B cell (primary cell): ENCODE data around the gene FAXDC2. TPM values are rescaled to one million over a fixed set of nuclear protein-coding genes. Genes with fewer than 3 reads are reported as not detected.
"Not testable (repeated sequence)": the region's sequence is repeated elsewhere in the genome, so short reads cannot be mapped to it uniquely, and the experiment has no call there.

Source experiments
- ATAC-seq: fragments of 200-7000 bp; cut with Tn5 transposase; one replicate; pipeline ENCODE4 v1.10.0; 2021; ENCODE audit warnings: low read depth, mild to moderate bottlenecking, moderate number of reproducible peaks, moderate library complexity
- CTCF ChIA-PET: fragments of 350-600 bp; sonication (Branson Sonifier 250); formaldehyde crosslinking; loops from one replicate; lab custom pipeline; 2021; ENCODE audit warnings: antibody characterized with exemption, inconsistent platforms; lab: Charles Lee
- POLR2A ChIA-PET: fragments of 350-600 bp; sonication (Branson Sonifier 250); formaldehyde crosslinking; loops from one replicate; lab custom pipeline; 2021; ENCODE audit warnings: antibody characterized with exemption; lab: Charles Lee
- DNase-seq: peaks from one replicate; pipeline ENCODE4 v3.0.0; 2013
- H2AFZ ChIP-seq: 2 replicates; pipeline ENCODE4 v1.6.1; 2012; ENCODE audit warnings: mild to moderate bottlenecking, low read depth, low read length; ENCODE audit not compliant: insufficient read depth, poor library complexity, severe bottlenecking
- H3K27ac ChIP-seq, 2 donors: 1 replicate in 1 of 2; 2 replicates in 1 of 2; pipeline ENCODE4 v1.5.1; 2012 to 2013; ENCODE audit warnings: low read length in 2 of 2, mild to moderate bottlenecking in 2 of 2, moderate library complexity in 1 of 2
- H3K27me3 ChIP-seq, 4 experiments: fragments of 200-600 bp in 1 of 4; sonication (generic) in 1 of 4; replicated peaks in 1 of 4; 1 replicate in 2 of 4; 2 replicates in 2 of 4; pipeline versions ENCODE4 v1.6.1 to v1.7.0; 2013 to 2016; ENCODE audit warnings: low read length in 3 of 4, mild to moderate bottlenecking in 2 of 4, mixed read lengths in 1 of 4, moderate library complexity in 1 of 4; ENCODE audit not compliant: insufficient read depth in 4 of 4, control insufficient read depth in 3 of 4; ENCODE audit errors: control extremely low read depth in 1 of 4
- H3K36me3 ChIP-seq, 2 experiments: replicated peaks in 1 of 2; 1 replicate in 1 of 2; 2 replicates in 1 of 2; pipeline versions ENCODE4 v1.6.1 to v1.7.1; 2013; ENCODE audit warnings: low read length in 1 of 2; ENCODE audit not compliant: insufficient read depth in 2 of 2, control insufficient read depth in 1 of 2; ENCODE audit errors: control extremely low read depth in 1 of 2, extremely low read depth in 1 of 2
- H3K4me1 ChIP-seq, 2 donors: fragments of 200-600 bp in 1 of 2; sonication (generic) in 1 of 2; 1 replicate in 1 of 2; 2 replicates in 1 of 2; pipeline versions ENCODE4 v1.5.1 to v1.6.1; 2013 to 2017; ENCODE audit warnings: low read length in 2 of 2; ENCODE audit not compliant: control insufficient read depth in 2 of 2, insufficient read depth in 2 of 2
- H3K4me2 ChIP-seq: replicated peaks from 2 replicates; pipeline ENCODE3; 2012; ENCODE audit warnings: mild to moderate bottlenecking, low read depth, low read length; ENCODE audit not compliant: poor library complexity, severe bottlenecking
- H3K4me3 ChIP-seq, 5 experiments: fragments of 200-600 bp in 1 of 5; sonication (generic) in 1 of 5; 1 replicate in 3 of 5; 2 replicates in 2 of 5; pipeline versions ENCODE4 v1.5.1 to v1.7.0; 2011 to 2016; ENCODE audit warnings: low read length in 4 of 5, mild to moderate bottlenecking in 4 of 5, low read depth in 2 of 5, control low read depth in 1 of 5, moderate library complexity in 1 of 5; ENCODE audit not compliant: insufficient read depth in 1 of 5; ENCODE audit errors: control extremely low read depth in 1 of 5, extremely low read depth in 1 of 5
- H3K79me2 ChIP-seq: fragments of 200-600 bp; sonication (generic); one replicate; pipeline ENCODE4 v1.6.0; 2016; ENCODE audit warnings: low read length; ENCODE audit not compliant: control insufficient read depth, insufficient read depth
- H3K9ac ChIP-seq: fragments of 200-600 bp; sonication (generic); 2 replicates; pipeline ENCODE4 v1.6.1; 2017; ENCODE audit warnings: mild to moderate bottlenecking, low read length, moderate library complexity
- H3K9me3 ChIP-seq, 3 donors: one replicate each; pipeline versions ENCODE4 v1.6.1 to v1.7.1; 2013; ENCODE audit warnings: low read length in 2 of 3; ENCODE audit not compliant: control insufficient read depth in 2 of 3, insufficient read depth in 1 of 3; ENCODE audit errors: control extremely low read depth in 1 of 3
- H4K20me1 ChIP-seq: 2 replicates; pipeline ENCODE4 v1.6.0; 2012; ENCODE audit warnings: mild to moderate bottlenecking, low read length; ENCODE audit not compliant: insufficient read depth, control insufficient read depth, poor library complexity, severe bottlenecking
- H3K27ac Mint-ChIP-seq: one replicate; pipeline ENCODE4 v1.8.0; 2021; ENCODE audit warnings: mixed read lengths
- H3K27me3 Mint-ChIP-seq: one replicate; pipeline ENCODE4 v1.8.0; 2021; ENCODE audit warnings: mixed read lengths
- H3K4me1 Mint-ChIP-seq: one replicate; pipeline ENCODE4 v1.8.0; 2021; ENCODE audit warnings: mixed read lengths
- H3K4me3 Mint-ChIP-seq: one replicate; pipeline ENCODE4 v1.8.0; 2021; ENCODE audit warnings: mixed read lengths
- H3K9me3 Mint-ChIP-seq: one replicate; pipeline ENCODE4 v1.8.0; 2022; ENCODE audit warnings: mixed read lengths; ENCODE audit not compliant: insufficient read depth
- CTCF ChIP-seq: fragments of 200-600 bp; IDR thresholded peaks from one replicate; pipeline ENCODE4 v1.8.0; 2022; ENCODE audit warnings: antibody characterized with exemption, mild to moderate bottlenecking
- WGBS: methylation state at CpG from one replicate; pipeline ENCODE4 v1.1.5; 2013; ENCODE audit warnings: missing lambda C conversion rate; ENCODE audit not compliant: insufficient coverage; 5-methylcytosine and 5-hydroxymethylcytosine counted together
- intact Hi-C: fragments of 100-400 bp; cut with micrococcal nuclease; formaldehyde crosslinking; loops from one replicate; pipeline ENCODE4 v1.10.0; 2022
- polyA plus RNA-seq: library from polyadenylated mRNA; depleted of rRNA; stranded (reverse); fragments of >200 nt; gene quantifications from 2 replicates; pipeline ENCODE4 v1.2.3, GENCODE V29; 2012
- total RNA-seq, 2 donors: library from RNA; stranded (reverse); fragments of 120-200 nt in 1 of 2; gene quantifications; 1 replicate in 1 of 2; 2 replicates in 1 of 2; pipeline versions ENCODE4 v1.2.3 to v1.2.4, GENCODE V29; 2013 to 2022

FAXDC2 gene
- total and polyA plus RNA-seq, 2 donors (not counting 1 experiment from before 2014, with no cell fraction given) = 0.07 TPM; not detected in 1

- DNase-seq (no peak), ATAC-seq (no peak)
- Histone ChIP-seq H3K36me3 (no peaks in the 10 kb centered on the region), H2AFZ (no peak overlapping the region), H3K4me1 (peaks cover 0 to 16% of the 10 kb centered on the region in 2 donors), H3K4me2 (no peak overlapping the region), H3K79me2 (no peaks in the 10 kb centered on the region), H3K4me3 (no peak overlapping the region), H3K27me3 (no peaks in the 10 kb centered on the region), H3K27ac (no peak overlapping the region), H3K9ac (no peak overlapping the region), H3K9me3 (no peaks in the 10 kb centered on the region), H4K20me1 (no peaks in the 10 kb centered on the region)
- H3K4me1 Mint-ChIP-seq = peaks cover 14% of the 10 kb centered on the region
- no peaks in the 10 kb centered on the region for H3K9me3 Mint-ChIP-seq
- intact Hi-C loops = no loop called here
- H3K27ac Mint-ChIP-seq = no peak overlapping the region
- H3K4me3 Mint-ChIP-seq = no peak overlapping the region
- no peak for TF ChIP-seq CTCF
- ChIA-PET POLR2A (no interaction called here), CTCF (no interaction called here)
- WGBS = no CpG with 5 or more reads among the region's 1 CpG
- H3K27me3 Mint-ChIP-seq = no peaks in the 10 kb centered on the region
Measured at GRCh38 chr5:154834053-154834452, 16.4 kb downstream of the FAXDC2 start.

DNA sequence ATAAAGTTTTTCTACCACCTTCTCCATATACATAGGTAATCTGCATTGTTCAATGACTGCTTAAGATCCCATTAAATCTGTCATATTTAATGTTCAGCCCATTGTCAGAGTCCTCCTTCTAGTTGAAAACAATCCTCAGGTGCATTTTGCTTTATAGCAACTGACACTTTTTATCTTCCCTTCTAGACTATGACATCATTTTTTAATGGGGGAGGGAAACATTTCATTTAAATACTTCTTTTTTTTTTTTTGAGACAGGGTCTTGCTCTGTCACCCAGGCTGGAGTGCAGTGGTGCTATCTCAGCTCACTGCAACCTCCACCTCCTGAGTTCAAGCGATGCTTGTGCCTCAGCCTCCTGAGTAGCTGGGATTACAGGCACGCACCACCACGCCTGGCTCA is 17.6 kb downstream of the FAXDC2 start:
- H3K4me3 ChIP-seq, H3K79me2 ChIP-seq, intact Hi-C loops, H3K9me3 ChIP-seq, H3K9ac ChIP-seq, DNase-seq, H2AFZ ChIP-seq, H3K27me3 ChIP-seq, H3K4me3 Mint-ChIP-seq, H3K27ac Mint-ChIP-seq, ATAC-seq, H3K27ac ChIP-seq, H3K4me2 ChIP-seq, CTCF ChIA-PET, H3K27me3 Mint-ChIP-seq, POLR2A ChIA-PET, H3K36me3 ChIP-seq, H3K9me3 Mint-ChIP-seq, H4K20me1 ChIP-seq: not testable (repeated sequence)
- H3K4me1 ChIP-seq = peaks cover 0 to 16% of the 10 kb centered on the region in 2 donors
- WGBS = 100% methylated on average over 2 of the region's 3 CpGs
- H3K4me1 Mint-ChIP-seq = peaks cover 14% of the 10 kb centered on the region
